ENCODE results near the gene BBOX1. TPM values are rescaled to one million over a fixed set of nuclear protein-coding genes. Genes with fewer than 3 reads are reported as not detected.

The BBOX1 gene
- total and polyA plus RNA-seq, 2 of the 8 experiments (the other 6 are each of a cell fraction or from before 2014, with no cell fraction given): not detected

DNA sequence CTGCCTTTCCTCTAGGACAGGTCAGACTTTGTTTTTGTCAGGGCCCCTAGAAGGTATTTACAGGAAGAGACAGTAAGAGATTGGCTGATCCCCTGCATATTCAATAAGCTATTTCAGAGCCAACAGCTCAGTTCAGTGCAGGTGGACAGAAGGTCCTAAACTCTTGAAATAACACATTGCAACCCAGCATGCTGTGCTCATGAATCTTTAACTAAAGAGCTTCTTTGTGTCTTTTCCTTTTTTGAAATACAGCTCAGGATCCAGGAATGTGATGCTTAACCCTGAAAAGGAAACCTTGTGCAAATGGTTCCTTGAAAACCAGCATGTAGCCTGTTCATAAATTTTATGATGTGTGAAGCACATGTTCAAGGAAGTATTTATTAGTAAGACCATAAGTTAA lies 43.9 kb downstream of the BBOX1 start (continued):
- TF ChIP-seq, protein P1, sequence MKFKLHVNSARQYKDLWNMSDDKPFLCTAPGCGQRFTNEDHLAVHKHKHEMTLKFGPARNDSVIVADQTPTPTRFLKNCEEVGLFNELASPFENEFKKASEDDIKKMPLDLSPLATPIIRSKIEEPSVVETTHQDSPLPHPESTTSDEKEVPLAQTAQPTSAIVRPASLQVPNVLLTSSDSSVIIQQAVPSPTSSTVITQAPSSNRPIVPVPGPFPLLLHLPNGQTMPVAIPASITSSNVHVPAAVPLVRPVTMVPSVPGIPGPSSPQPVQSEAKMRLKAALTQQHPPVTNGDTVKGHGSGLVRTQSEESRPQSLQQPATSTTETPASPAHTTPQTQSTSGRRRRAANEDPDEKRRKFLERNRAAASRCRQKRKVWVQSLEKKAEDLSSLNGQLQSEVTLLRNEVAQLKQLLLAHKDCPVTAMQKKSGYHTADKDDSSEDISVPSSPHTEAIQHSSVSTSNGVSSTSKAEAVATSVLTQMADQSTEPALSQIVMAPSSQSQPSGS (IDR thresholded peaks at IDR 0.05; ENCODE audit: low read length): no peak
- TF ChIP-seq ASH2L (IDR thresholded peaks at IDR 0.05; ENCODE audit: low read length) (no peak), CHD2 (IDR thresholded peaks at IDR 0.05; ENCODE audit: low read length) (no peak), SUZ12 (IDR thresholded peaks at IDR 0.05; ENCODE audit: low read length) (no peak), ZNF274 (IDR thresholded peaks at IDR 0.05; ENCODE audit: borderline replicate concordance, extremely low read depth, low read length) (no peak), TBP (IDR thresholded peaks at IDR 0.05; ENCODE audit: low read depth, low read length) (no peak)
- TF ChIP-seq, protein P2, sequence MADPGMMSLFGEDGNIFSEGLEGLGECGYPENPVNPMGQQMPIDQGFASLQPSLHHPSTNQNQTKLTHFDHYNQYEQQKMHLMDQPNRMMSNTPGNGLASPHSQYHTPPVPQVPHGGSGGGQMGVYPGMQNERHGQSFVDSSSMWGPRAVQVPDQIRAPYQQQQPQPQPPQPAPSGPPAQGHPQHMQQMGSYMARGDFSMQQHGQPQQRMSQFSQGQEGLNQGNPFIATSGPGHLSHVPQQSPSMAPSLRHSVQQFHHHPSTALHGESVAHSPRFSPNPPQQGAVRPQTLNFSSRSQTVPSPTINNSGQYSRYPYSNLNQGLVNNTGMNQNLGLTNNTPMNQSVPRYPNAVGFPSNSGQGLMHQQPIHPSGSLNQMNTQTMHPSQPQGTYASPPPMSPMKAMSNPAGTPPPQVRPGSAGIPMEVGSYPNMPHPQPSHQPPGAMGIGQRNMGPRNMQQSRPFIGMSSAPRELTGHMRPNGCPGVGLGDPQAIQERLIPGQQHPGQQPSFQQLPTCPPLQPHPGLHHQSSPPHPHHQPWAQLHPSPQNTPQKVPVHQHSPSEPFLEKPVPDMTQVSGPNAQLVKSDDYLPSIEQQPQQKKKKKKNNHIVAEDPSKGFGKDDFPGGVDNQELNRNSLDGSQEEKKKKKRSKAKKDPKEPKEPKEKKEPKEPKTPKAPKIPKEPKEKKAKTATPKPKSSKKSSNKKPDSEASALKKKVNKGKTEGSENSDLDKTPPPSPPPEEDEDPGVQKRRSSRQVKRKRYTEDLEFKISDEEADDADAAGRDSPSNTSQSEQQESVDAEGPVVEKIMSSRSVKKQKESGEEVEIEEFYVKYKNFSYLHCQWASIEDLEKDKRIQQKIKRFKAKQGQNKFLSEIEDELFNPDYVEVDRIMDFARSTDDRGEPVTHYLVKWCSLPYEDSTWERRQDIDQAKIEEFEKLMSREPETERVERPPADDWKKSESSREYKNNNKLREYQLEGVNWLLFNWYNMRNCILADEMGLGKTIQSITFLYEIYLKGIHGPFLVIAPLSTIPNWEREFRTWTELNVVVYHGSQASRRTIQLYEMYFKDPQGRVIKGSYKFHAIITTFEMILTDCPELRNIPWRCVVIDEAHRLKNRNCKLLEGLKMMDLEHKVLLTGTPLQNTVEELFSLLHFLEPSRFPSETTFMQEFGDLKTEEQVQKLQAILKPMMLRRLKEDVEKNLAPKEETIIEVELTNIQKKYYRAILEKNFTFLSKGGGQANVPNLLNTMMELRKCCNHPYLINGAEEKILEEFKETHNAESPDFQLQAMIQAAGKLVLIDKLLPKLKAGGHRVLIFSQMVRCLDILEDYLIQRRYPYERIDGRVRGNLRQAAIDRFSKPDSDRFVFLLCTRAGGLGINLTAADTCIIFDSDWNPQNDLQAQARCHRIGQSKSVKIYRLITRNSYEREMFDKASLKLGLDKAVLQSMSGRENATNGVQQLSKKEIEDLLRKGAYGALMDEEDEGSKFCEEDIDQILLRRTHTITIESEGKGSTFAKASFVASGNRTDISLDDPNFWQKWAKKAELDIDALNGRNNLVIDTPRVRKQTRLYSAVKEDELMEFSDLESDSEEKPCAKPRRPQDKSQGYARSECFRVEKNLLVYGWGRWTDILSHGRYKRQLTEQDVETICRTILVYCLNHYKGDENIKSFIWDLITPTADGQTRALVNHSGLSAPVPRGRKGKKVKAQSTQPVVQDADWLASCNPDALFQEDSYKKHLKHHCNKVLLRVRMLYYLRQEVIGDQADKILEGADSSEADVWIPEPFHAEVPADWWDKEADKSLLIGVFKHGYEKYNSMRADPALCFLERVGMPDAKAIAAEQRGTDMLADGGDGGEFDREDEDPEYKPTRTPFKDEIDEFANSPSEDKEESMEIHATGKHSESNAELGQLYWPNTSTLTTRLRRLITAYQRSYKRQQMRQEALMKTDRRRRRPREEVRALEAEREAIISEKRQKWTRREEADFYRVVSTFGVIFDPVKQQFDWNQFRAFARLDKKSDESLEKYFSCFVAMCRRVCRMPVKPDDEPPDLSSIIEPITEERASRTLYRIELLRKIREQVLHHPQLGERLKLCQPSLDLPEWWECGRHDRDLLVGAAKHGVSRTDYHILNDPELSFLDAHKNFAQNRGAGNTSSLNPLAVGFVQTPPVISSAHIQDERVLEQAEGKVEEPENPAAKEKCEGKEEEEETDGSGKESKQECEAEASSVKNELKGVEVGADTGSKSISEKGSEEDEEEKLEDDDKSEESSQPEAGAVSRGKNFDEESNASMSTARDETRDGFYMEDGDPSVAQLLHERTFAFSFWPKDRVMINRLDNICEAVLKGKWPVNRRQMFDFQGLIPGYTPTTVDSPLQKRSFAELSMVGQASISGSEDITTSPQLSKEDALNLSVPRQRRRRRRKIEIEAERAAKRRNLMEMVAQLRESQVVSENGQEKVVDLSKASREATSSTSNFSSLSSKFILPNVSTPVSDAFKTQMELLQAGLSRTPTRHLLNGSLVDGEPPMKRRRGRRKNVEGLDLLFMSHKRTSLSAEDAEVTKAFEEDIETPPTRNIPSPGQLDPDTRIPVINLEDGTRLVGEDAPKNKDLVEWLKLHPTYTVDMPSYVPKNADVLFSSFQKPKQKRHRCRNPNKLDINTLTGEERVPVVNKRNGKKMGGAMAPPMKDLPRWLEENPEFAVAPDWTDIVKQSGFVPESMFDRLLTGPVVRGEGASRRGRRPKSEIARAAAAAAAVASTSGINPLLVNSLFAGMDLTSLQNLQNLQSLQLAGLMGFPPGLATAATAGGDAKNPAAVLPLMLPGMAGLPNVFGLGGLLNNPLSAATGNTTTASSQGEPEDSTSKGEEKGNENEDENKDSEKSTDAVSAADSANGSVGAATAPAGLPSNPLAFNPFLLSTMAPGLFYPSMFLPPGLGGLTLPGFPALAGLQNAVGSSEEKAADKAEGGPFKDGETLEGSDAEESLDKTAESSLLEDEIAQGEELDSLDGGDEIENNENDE (IDR thresholded peaks at IDR 0.05; ENCODE audit: insufficient replicate concordance, low read length): no peak
- TF ChIP-seq, protein P3, sequence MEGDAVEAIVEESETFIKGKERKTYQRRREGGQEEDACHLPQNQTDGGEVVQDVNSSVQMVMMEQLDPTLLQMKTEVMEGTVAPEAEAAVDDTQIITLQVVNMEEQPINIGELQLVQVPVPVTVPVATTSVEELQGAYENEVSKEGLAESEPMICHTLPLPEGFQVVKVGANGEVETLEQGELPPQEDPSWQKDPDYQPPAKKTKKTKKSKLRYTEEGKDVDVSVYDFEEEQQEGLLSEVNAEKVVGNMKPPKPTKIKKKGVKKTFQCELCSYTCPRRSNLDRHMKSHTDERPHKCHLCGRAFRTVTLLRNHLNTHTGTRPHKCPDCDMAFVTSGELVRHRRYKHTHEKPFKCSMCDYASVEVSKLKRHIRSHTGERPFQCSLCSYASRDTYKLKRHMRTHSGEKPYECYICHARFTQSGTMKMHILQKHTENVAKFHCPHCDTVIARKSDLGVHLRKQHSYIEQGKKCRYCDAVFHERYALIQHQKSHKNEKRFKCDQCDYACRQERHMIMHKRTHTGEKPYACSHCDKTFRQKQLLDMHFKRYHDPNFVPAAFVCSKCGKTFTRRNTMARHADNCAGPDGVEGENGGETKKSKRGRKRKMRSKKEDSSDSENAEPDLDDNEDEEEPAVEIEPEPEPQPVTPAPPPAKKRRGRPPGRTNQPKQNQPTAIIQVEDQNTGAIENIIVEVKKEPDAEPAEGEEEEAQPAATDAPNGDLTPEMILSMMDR (IDR thresholded peaks at IDR 0.05; ENCODE audit: control extremely low read depth in 1 of 3, insufficient read depth in 1 of 3, low read depth in 1 of 3, low read length in 3 of 3): no peak

Data from H1 (cell line).